Uterus (tissue), 2 donors: ENCODE results near the gene RAB11FIP4.

ENCODE experiments used
- CTCF ChIP-seq, 4 experiments: fragments of 200-600 bp in 2 of 4; fragments of 450-650 bp in 2 of 4; sonication (generic) in 2 of 4; IDR thresholded peaks; one replicate each; pipeline ENCODE4 v1.5.1; 2016 to 2019; ENCODE audit warnings: antibody characterized with exemption in 4 of 4, mild to moderate bottlenecking in 2 of 4, moderate library complexity in 1 of 4
- POLR2A ChIP-seq, 2 donors: fragments of 450-650 bp; IDR thresholded peaks; one replicate each; pipeline ENCODE4 v1.6.1; 2016; ENCODE audit warnings: antibody characterized with exemption in 2 of 2, mild to moderate bottlenecking in 1 of 2, moderate library complexity in 1 of 2

DNA sequence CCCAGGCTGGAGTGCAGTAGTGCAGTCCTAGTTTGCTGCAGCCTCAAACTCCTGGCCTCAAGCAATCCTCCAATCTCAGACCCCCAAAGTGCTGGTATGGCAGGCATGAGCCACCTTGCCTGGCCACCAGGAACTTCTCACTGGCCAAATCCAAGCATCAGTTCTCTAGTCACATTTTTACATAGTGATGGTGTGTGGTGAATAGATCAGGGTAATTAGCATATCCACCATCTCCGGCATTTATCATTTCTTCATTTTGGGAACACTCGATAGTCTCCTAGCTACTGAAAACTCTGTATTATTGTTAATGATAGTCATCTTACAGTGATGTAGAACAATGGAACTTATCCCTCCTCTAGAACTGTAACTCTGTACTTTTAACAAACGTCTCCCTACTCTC lies 58.3 kb downstream of the RAB11FIP4 start:
- TF ChIP-seq POLR2A (IDR thresholded peaks at IDR 0.05): no peak
- TF ChIP-seq CTCF (IDR thresholded peaks at IDR 0.05): no peak
